Superior temporal gyrus (tissue), 1 donor: ENCODE data around the gene BBLN.

Experiments used
- DNase-seq: peaks from one replicate; pipeline ENCODE4 v3.0.0-alpha.2; 2016; ENCODE audit errors: extremely low spot score

BBLN gene

GRCh38 chr9:128191406-128192046 is 31.5 kb downstream of the BBLN start, which contains the start of gene CIZ1:
CIZ1 (minus strand) TSS chr9:128191572; CDS start chr9:128190857, 715 bp downstream.
- peak; percentile 78 for DNase-seq

DNA sequence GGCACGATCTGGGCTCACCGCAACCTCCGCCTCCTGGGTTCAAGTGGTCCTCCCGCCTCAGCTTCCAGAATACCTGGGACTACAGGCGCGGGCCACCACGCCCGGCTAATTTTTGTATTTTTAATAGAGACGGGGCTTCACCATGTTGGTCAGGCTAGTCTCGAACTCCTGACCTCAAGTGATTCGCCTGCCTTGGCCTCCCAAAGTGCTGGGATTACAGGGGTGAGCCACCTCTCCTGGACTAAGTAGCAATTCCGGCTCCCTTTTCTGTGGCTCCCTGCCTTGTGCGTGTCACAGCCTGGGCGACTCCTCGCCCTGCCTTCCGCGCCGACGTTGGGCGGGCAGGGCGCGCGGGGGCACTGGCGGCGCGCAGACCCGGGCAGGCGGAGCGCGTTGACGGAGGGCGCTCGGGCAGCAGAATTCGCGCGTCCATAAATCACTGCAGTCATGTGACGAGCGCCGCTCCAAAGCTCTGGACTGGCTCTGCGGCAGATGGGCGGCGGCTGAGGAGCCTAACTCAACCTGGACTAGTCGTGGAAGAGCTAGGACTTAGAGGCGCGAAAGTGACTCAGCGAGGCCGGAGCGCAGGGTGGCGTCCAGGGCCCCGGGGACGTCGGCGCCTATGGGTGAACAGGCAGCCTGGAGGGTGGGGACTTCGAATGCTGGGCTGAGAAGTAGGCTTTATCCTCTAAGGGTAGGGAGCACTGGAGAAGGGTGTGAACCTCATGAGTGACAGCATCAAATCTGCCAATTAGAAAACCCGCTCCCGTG is 32.7 kb downstream of the BBLN start:
- peak; percentile 80 for DNase-seq

GRCh38 chr9:128193469-128194096 is 33.5 kb downstream of the BBLN start:
- DNase-seq, result peak; percentile 64

DNA sequence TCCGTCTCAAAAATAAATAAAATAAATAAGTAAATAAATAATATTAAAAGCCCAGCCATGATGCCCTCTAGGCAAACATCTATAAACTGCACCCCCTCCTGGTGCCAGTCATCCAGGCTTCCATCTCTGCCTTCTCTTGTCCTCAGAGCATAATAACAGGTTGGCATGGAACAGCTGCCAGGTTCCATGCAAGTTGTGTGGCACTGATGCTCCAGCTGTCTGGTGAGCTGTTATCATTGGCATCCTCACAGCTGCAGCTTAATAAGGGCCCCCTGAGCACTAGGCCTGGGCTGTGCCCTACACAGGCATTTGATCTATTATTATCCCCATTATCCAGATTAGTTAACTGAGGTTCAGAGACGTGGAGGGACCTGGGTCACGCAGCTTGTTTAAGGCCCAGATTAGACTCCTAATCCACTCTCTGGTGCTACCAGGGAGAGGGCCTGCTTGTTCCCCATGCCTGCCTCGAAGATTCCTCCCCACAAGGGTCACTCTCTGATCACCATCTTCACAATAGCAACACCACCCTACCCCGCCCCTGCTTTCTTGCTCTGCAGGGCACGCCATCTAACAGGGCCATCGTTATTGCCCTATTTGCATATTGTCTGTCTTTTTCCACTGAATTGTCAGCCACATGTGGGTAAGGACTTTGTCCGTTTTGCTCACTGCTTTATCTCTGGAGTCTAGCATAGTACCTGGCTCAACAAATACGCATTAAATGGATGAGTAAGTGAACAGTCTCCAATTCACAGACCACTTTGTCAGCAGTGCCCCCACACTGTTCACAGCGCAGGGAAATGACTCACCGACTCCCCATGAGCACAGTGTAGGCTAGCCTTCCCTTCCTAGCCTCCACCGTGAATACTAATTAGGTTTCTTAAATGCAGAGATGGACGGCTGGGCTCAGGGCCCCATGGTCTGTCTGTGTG is 41.6 kb downstream of the BBLN start:
- no peak for DNase-seq

DNA sequence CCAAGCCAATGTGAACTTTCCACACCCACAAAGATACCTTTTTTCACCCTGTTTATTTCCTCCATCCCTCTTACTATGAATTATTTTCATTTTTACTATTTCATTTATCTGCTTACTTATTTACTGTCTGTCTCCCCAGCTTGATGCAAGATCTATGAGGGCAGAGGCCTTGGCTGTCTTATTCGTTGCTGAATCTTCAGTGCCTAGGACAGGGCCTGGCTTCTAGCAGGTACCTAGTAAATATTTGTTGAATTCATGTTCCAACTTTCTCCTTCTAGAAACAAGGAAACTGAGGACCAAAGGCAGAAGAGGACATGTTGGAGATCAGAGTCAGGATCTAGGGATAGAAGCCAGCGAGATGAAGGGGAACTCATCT is 42.6 kb downstream of the BBLN start:
- no peak for DNase-seq

DNA sequence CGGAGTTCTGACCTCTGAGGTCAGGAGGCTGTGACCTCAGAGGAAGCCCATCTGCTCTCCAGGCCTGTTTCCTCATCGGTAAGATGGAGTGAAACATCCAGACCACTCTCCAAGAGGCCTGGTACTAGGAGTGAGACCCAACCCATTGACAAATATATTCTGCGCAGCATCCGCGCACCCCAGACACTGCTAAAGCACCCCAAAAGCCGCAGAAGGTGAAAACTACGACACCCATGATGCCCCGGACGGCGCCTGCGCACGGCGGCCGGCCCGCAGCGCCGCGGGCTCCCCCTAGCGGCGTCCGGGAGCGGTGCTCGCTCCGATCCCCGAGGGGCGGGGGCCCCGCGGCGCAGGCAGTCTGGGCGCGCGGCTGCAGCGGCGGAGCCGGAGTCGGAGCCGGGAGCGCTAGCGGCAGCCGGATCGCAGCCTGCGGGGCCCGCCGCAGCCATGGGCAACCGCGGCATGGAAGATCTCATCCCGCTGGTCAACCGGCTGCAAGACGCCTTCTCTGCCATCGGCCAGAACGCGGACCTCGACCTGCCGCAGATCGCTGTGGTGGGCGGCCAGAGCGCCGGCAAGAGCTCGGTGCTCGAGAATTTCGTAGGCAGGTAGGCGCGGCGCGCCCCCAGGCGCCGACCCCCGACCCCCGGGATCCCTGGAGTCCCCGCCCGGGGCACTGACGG is 43.1 kb downstream of the BBLN start, which contains the start of gene DNM1:
Gene DNM1 (plus strand): TSS at position 356 of the 683 bp plus-strand sequence. CDS start 92 bp downstream, at position 448.
- DNase-seq, result peak; percentile 76

GRCh38 chr9:128203707-128204551 is 43.9 kb downstream of the BBLN start:
- DNase-seq, result no peak

GRCh38 chr9:128204858-128205257 is 44.8 kb downstream of the BBLN start:
- no peak for DNase-seq

DNA sequence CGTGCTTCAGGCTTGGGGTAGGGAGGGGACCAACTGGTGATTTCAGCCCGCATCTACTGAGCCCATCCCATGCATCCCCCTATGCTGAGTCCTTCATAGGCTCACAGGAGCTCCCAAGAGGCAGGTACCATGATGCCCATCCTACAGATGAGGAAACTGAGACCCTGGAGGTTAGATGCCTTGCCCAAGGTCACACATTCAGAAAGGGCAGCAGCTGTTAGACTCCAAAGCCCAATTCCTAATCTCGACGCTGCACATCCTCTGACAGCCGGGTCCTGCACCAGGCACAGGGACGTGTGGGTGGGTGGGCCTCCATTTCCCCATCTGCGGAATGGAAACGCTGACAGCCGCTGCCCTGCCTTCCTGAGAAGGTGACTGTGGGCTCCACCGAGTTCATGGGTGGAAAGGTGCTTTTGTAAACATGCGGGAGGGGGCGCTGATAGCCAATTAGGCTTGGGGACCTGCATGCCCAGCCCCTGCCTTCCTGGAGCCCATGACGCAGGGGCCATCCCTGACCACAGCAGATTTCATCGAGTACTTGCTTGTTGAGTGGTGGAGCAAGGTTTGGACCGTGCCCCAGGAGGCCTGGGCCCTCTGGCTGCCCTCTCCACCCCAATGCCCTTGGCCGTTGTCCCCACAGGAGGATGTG is 45.4 kb downstream of the BBLN start:
- no peak for DNase-seq

DNA sequence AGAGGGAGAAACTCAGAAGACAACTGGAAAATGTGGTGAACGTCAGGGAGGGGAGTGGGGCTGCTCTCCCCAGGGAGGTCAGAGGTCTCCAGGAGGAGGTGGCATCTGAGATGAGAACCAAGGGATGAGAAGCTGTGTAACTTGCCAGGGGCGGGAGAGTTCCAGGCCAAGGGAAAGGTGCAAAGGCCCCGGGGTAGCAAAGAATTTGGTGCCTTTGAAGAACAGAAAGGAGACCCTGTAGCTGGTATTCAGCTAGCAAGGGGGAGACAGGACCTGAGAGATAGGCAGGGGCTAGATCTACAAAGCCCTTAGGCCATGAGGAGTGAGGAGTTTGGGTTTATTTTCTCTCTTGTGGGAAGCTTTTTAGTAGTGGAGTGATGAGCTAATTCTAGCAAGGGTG is 46.4 kb downstream of the BBLN start:
- no peak for DNase-seq

DNA sequence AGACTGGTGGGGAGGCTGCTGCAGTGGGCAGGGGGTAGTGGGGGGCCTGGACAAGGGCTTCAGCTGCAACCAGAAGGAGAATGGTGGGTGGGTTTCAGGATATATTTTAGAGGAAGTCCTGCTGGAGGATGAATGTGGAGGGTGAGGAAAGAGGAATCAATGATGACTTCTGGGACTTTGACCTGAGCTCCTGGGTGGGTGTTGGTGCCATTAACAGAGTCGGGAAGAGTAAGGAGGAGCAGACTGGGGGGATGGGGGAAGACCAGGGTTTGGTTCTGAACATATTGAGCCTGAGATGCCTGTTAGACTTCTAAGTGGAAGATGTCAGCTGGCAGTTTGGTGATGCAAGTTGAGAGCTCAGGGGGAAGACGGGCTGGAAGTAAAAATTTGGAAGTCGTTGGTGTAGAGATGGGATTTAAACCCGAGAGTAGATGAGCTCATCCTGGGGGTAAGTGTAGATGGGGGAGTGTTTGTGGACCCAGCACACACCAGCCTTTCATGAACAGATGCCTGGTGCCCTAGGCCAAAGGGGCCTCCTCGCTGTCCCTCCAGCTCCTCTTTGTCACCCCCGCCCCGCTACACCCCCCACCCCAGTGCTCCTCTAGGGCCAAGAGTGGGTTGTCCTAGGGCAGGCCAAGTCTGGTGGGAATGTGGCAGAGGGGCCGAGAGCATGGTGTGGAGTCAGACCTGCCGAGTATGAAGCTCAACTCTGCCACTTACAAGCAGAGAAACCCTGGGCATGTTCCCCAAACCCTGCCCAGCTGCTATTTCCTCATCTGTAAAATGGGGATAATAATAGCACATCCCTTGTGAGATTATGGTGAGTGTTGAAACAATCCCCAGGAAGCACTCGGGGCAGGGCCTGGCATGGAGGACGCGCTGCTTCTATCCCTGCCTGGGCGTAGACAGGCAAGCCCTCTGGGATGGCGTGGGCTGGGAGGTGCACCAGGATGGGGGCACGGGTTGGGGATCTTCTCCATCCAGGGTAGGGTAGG is 47.1 kb downstream of the BBLN start:
- DNase-seq, result no peak

DNA sequence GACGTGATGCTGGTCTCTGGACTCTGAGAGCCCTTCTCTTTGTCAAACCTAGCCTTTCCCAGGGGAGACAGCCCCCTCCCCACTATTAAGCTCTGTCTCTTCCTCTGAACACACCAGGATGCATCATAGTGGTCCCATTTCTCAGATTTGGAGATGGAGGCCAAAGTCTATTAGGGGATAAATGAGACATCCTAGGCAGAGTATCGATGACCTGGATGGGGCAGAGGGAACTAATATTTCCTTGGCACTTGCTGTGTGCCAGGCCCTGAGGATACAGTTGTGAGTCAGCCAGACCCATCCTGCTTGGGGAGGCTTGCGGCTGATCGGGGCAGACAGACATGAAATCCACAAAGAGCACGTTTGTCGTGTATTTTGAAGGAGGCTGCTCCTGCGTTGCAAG is 48.3 kb downstream of the BBLN start:
- no peak for DNase-seq

DNA sequence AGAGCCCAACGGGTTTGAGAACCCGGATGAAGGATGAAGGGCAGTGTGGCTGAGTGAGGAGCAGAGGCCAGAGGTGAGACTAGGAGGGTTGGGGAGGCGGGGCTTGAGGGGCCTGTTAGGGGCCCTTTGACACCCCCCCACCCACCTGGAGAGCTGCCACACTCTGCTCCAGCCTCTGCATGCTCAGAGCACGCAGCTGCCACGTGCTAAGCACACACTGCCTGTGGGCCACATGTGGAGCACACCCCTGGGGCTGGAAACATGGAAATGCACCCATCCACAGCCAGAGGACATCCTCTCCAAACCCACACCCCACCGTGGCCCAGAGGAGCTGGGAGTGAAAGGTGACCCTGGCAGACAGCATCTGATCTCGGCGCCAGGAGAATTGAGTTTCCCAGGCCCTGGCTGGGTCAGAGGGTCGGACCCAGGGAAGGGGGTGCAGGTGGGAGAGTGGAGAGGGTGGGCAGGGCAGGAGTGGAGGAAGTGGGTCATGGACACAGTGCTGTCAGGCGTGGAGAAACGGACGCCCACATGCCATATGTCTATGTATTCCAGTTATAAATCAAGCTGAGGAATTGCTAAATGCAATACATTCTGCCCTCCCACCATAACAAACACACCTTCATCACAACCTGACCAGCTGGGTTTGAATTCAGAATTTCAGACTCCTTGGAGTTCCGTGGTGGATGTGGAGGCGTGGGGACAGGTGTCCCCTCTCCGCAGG is 49.0 kb downstream of the BBLN start:
- DNase-seq, result no peak

GRCh38 chr9:128211186-128211980 is 51.3 kb downstream of the BBLN start:
- no peak for DNase-seq

DNA sequence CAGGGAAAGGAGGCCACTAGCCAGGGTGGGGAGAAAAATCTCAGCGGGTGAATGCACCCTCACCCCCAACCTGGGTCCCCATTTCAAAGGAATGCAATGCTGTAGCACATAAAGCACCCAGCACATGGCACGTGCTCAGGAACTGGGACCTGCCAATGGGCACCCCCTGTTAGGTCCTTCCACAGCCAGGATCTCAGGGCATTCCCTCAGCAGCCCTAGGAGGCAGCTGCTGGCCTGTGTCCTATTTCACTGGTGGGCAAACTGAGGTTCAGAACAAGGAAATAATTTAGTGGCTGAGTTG is 51.9 kb downstream of the BBLN start:
- DNase-seq, result no peak
